ENCODE data around the gene BACH2.
A peak's percentile ranks its signal among the peaks of the same experiment; 100 is the strongest.
"Not testable (repeated sequence)": the region's sequence is repeated elsewhere in the genome, so short reads cannot be mapped to it uniquely, and the experiment has no call there.

The BACH2 gene

DNA sequence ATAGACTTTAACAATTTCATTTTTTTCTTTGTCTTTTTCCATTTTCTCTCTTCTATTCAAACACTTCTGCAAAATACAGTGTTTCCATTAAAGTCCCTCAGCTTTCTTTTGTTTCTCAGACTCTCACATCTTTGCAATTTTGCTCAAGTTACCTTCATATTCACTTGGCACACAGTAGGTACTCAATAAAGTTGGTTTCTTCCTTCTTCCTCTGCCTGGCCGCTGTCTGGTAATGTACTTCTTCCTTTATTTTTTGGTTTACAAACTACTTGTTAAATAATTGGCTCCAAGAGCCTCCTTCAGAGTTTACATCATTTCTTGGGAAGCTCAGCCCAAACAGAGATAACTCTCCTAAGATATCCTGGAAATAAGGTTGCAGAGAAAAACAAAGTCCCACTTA lies 321.3 kb downstream of the BACH2 start:
- H4K20me1 ChIP-seq (ENCODE audit: insufficient read depth): no peaks in the 10 kb centered on the region
- H3K79me2 ChIP-seq (ENCODE audit: insufficient read depth, low read depth): no peaks in the 10 kb centered on the region
- H3K36me3 ChIP-seq (ENCODE audit: insufficient read depth): no peaks in the 10 kb centered on the region
- H3K4me2 ChIP-seq: no peak overlapping the region
- H3K27me3 ChIP-seq (ENCODE audit: insufficient read depth, low read depth): no peaks in the 10 kb centered on the region
- H3K4me1 ChIP-seq (ENCODE audit: low read depth, poor library complexity, severe bottlenecking): no peaks in the 10 kb centered on the region
- H2AFZ ChIP-seq (ENCODE audit: low read depth): no peak overlapping the region
- no peak overlapping the region for H3K4me3 ChIP-seq (IDR thresholded peaks at IDR 0.05; ENCODE audit: insufficient read depth, low read depth, low read length)
- no peak overlapping the region for H3K9ac ChIP-seq
- no peak overlapping the region for H3K27ac ChIP-seq
- TF ChIP-seq, protein P1, sequence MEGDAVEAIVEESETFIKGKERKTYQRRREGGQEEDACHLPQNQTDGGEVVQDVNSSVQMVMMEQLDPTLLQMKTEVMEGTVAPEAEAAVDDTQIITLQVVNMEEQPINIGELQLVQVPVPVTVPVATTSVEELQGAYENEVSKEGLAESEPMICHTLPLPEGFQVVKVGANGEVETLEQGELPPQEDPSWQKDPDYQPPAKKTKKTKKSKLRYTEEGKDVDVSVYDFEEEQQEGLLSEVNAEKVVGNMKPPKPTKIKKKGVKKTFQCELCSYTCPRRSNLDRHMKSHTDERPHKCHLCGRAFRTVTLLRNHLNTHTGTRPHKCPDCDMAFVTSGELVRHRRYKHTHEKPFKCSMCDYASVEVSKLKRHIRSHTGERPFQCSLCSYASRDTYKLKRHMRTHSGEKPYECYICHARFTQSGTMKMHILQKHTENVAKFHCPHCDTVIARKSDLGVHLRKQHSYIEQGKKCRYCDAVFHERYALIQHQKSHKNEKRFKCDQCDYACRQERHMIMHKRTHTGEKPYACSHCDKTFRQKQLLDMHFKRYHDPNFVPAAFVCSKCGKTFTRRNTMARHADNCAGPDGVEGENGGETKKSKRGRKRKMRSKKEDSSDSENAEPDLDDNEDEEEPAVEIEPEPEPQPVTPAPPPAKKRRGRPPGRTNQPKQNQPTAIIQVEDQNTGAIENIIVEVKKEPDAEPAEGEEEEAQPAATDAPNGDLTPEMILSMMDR (conservative IDR thresholded peaks at IDR 0.05; ENCODE audit: low read depth, low read length): no peak

DNA sequence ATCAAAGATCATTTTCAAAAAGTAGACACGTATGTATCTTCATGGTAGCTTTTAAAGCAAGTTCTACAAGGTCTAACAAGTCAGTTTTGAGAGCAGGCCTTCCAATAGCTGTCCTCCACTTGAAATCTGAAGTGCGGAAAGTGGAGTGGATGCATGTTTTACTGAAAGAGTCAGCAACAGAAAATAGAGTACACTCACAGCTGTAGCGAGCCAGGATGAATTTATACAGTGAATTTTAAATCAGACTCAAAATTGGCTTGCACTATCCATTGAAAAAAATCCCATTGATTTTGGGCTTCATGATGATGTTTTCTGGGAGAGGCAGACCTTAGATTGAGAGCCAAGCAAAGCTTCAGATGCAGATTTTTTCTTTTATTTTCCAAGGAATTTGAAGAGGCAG lies 321.8 kb downstream of the BACH2 start:
- no peaks in the 10 kb centered on the region for H3K36me3 ChIP-seq (ENCODE audit: insufficient read depth)
- H3K27ac ChIP-seq: no peak overlapping the region
- TF ChIP-seq, protein P1 (conservative IDR thresholded peaks at IDR 0.05; ENCODE audit: low read depth, low read length): no peak
- H3K4me2 ChIP-seq: no peak overlapping the region
- H4K20me1 ChIP-seq (ENCODE audit: insufficient read depth): no peaks in the 10 kb centered on the region
- H3K4me1 ChIP-seq (ENCODE audit: low read depth, poor library complexity, severe bottlenecking): no peaks in the 10 kb centered on the region
- H3K79me2 ChIP-seq (ENCODE audit: insufficient read depth, low read depth): no peaks in the 10 kb centered on the region
- H3K9ac ChIP-seq: no peak overlapping the region
- no peak overlapping the region for H2AFZ ChIP-seq (ENCODE audit: low read depth)
- no peak overlapping the region for H3K4me3 ChIP-seq (IDR thresholded peaks at IDR 0.05; ENCODE audit: insufficient read depth, low read depth, low read length)
- no peaks in the 10 kb centered on the region for H3K27me3 ChIP-seq (ENCODE audit: insufficient read depth, low read depth)

DNA sequence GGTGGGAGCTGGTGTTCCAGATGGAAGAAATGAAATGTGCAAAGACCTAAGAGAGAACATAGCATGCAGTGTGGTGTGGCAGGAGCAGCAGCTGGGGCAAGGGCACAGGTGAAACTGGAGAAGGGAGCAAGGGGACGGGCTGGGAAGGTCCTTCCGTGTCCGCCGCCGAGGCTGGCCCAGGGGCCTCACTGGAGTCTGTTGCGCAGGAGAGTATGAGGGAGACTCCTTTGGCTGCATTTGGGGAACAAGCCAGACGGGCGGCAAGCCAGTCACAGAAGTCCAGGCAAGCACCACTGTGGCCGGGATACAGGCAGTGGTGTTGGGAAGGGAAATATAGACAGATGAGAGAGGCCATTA lies 324.6 kb downstream of the BACH2 start:
- Histone ChIP-seq H3K27me3 (ENCODE audit: insufficient read depth, low read depth) (no peaks in the 10 kb centered on the region), H3K36me3 (ENCODE audit: insufficient read depth) (no peaks in the 10 kb centered on the region), H4K20me1 (ENCODE audit: insufficient read depth) (no peaks in the 10 kb centered on the region), H2AFZ (ENCODE audit: low read depth) (no peak overlapping the region), H3K4me1 (ENCODE audit: low read depth, poor library complexity, severe bottlenecking) (no peaks in the 10 kb centered on the region), H3K9ac (no peak overlapping the region), H3K4me2 (no peak overlapping the region), H3K27ac (no peak overlapping the region), H3K79me2 (ENCODE audit: insufficient read depth, low read depth) (no peaks in the 10 kb centered on the region), H3K4me3 (IDR thresholded peaks at IDR 0.05; ENCODE audit: insufficient read depth, low read depth, low read length) (no peak overlapping the region)
- TF ChIP-seq, protein P1 (conservative IDR thresholded peaks at IDR 0.05; ENCODE audit: low read depth, low read length): no peak

DNA sequence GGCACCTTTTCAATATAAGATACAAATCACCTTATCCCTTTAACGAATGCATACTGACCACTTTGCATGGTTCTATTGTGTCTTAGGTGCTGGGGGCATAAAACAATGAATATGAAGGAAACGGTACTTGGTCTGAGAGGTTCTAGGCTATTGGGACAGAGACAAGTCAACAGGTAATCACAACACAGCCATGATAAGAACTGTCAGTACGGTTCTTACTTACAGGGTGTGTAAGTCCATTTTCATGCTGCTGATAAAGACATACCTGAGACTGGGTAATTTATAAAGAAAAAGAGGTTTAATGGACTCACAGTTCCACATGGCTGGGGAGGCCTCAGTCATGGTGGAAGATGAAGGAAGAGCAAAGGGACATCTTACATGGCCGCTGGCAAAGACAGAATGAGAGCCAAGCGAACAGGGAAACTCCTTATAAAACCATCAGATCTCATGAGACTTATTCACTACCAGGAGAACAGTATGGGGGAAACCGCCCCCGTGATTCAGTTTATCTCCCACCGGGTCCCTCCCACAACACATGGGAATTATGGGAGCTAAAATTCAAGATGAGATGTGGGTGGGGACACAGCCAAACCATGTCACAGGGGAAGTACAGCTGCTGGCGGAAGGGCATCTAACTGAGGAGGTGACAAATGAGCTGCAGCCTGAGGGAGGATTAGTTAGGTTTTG lies 325.2 kb downstream of the BACH2 start:
- H3K9ac ChIP-seq; H4K20me1 ChIP-seq (ENCODE audit: insufficient read depth); H3K4me3 ChIP-seq (IDR thresholded peaks at IDR 0.05; ENCODE audit: insufficient read depth, low read depth, low read length); H3K27me3 ChIP-seq (ENCODE audit: insufficient read depth, low read depth); H2AFZ ChIP-seq (ENCODE audit: low read depth); H3K4me2 ChIP-seq; H3K27ac ChIP-seq; H3K4me1 ChIP-seq (ENCODE audit: low read depth, poor library complexity, severe bottlenecking); H3K36me3 ChIP-seq (ENCODE audit: insufficient read depth); H3K79me2 ChIP-seq (ENCODE audit: insufficient read depth, low read depth): not testable (repeated sequence)

DNA sequence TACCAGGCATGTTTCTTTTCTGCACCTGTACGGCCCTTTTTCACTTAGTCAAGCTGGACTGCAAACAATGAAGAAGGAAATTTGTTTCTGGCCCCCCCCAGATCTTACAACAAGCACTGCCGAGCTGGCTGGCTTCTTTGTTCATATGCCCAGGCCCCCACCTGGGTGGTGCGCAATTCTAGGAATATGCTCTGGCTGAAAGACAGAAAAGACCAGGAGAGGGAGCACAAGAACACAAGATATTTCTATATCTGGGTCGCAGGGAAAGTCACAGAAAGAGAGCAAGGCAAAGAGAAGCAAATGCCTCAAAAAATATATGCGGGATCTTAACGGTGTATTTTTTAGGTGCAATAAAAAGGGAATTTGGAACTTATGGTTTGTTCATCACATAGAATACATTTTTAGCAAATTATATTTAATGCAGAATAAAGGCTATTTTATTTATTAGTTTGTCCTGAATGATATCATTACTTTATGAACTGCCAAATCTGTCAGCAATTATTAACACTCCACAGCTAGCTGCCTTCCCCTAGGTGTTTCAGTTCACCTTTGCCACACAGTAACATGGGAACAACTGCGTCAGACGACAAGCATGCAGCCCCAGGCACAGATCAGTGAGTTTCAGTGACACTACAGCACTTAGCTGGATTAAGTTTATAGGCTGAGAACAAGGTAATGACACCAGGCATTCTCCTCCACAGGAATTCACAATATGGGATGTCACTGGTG lies 325.9 kb downstream of the BACH2 start:
- Histone ChIP-seq H3K4me1 (ENCODE audit: low read depth, poor library complexity, severe bottlenecking) (no peaks in the 10 kb centered on the region), H3K9ac (no peak overlapping the region), H3K27me3 (ENCODE audit: insufficient read depth, low read depth) (no peaks in the 10 kb centered on the region), H3K4me2 (no peak overlapping the region), H4K20me1 (ENCODE audit: insufficient read depth) (no peaks in the 10 kb centered on the region), H2AFZ (ENCODE audit: low read depth) (no peak overlapping the region), H3K36me3 (ENCODE audit: insufficient read depth) (no peaks in the 10 kb centered on the region), H3K79me2 (ENCODE audit: insufficient read depth, low read depth) (no peaks in the 10 kb centered on the region), H3K4me3 (IDR thresholded peaks at IDR 0.05; ENCODE audit: insufficient read depth, low read depth, low read length) (no peak overlapping the region), H3K27ac (no peak overlapping the region)
- TF ChIP-seq, protein P1 (conservative IDR thresholded peaks at IDR 0.05; ENCODE audit: low read depth, low read length): peak; percentile 31; the same call in 1 of the 2 replicates
